Stimulated activated memory B cell treated with anti-CD40 and anti-IgM and Interleukin-4, amounts not matched to agents 10 μg/mL and 1 μg/mL and 100 μg/mL, for 72 hours (primary cell): ENCODE data around the gene EYA2.
"Not testable (repeated sequence)": the region's sequence is repeated elsewhere in the genome, so short reads cannot be mapped to it uniquely, and the experiment has no call there.

ENCODE experiments used
- ATAC-seq: fragments of 150-1000 bp; cut with Tn5 transposase; 2 replicates; pipeline ENCODE4 v1.10.0; 2021
- H3K27ac Mint-ChIP-seq: one replicate; pipeline ENCODE4 v1.8.0; 2022; ENCODE audit warnings: mild to moderate bottlenecking, mixed read lengths
- H3K27me3 Mint-ChIP-seq: one replicate; pipeline ENCODE4 v1.8.0; 2022; ENCODE audit warnings: mixed read lengths
- H3K36me3 Mint-ChIP-seq: one replicate; pipeline ENCODE4 v1.8.0; 2022; ENCODE audit warnings: mixed read lengths
- H3K4me1 Mint-ChIP-seq: one replicate; pipeline ENCODE4 v1.8.0; 2022; ENCODE audit warnings: mixed read lengths
- H3K4me3 Mint-ChIP-seq: one replicate; pipeline ENCODE4 v1.8.0; 2022; ENCODE audit warnings: mild to moderate bottlenecking, moderate library complexity, mixed read lengths
- H3K9me3 Mint-ChIP-seq: one replicate; pipeline ENCODE4 v1.8.0; 2022; ENCODE audit warnings: mixed read lengths

Gene EYA2

GRCh38 chr20:47198996-47199552, 304.4 kb downstream of the EYA2 start:
- peaks cover 8% of the 10 kb centered on the region for H3K27me3 Mint-ChIP-seq
- H3K9me3 Mint-ChIP-seq: no peaks in the 10 kb centered on the region
- ATAC-seq: no peak
- no peaks in the 10 kb centered on the region for H3K36me3 Mint-ChIP-seq
- H3K4me1 Mint-ChIP-seq: peaks cover 9% of the 10 kb centered on the region
- H3K4me3 Mint-ChIP-seq: no peak overlapping the region
- no peak overlapping the region for H3K27ac Mint-ChIP-seq

GRCh38 chr20:47201074-47201730, 306.6 kb downstream of the EYA2 start:
- Mint-ChIP-seq H3K4me3 (no peak overlapping the region), H3K9me3 (no peaks in the 10 kb centered on the region), H3K4me1 (peaks cover 16% of the 10 kb centered on the region), H3K27ac (no peak overlapping the region), H3K36me3 (no peaks in the 10 kb centered on the region), H3K27me3 (no peaks in the 10 kb centered on the region)
- ATAC-seq: no peak

DNA sequence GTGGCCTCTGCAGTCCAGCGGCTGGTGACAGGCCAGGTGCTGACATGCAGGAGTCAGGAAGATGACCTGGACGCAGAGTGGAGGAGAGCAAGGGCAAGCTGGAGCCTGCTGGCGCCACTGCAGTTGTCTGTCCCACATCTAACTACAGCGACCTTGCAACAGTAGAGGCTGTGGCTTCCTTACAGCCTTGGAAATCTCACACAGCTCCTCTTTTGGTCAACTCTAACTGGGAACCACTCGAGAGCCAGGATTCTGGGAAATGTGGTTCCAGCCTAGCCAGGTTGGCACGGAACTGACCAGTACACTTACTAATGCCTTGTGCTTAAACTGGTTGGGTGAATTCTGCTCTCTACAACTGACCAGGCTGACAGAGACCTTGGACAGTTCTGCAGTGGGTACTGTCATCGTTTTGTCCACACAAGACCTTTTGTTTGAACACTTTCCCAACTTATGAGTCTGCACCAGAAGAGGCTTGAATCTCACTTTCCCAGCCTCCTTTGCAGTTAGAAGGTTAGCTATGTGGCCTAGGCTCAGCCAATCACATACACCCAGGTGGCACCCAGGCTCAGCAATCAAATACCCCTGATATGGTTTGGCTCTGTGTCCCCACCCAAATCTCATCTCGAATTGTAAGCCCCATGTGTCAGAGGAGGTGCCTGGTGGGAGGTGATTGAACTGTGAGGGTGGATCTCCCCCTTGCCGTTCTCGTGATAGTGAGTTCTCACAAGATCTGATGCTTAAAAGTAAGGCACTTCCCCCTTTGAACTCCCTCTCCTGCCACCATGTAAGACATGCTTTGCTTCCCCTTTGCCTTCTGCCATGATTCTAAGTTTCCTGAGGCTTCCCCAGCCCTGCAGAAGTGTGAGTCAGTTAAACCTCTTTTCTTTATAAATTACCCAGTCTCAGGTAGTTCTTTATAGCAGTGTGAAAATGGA, 308.4 kb downstream of the EYA2 start:
- Mint-ChIP-seq H3K9me3 (no peaks in the 10 kb centered on the region), H3K36me3 (no peaks in the 10 kb centered on the region), H3K4me3 (no peak overlapping the region)

GRCh38 chr20:47204008-47204849, 309.6 kb downstream of the EYA2 start:
- H3K9me3 Mint-ChIP-seq: no peaks in the 10 kb centered on the region
- ATAC-seq: no peak
- no peak overlapping the region for H3K4me3 Mint-ChIP-seq
- H3K4me1 Mint-ChIP-seq: peaks cover 22% of the 10 kb centered on the region
- H3K36me3 Mint-ChIP-seq: peaks cover 10% of the 10 kb centered on the region
- no peaks in the 10 kb centered on the region for H3K27me3 Mint-ChIP-seq
- no peak overlapping the region for H3K27ac Mint-ChIP-seq

More for the DNA sequence above, 308.4 kb downstream of the EYA2 start:
- H3K27me3 Mint-ChIP-seq: no peaks in the 10 kb centered on the region
- no peak overlapping the region for H3K27ac Mint-ChIP-seq
- no peak for ATAC-seq
- peaks cover 22% of the 10 kb centered on the region for H3K4me1 Mint-ChIP-seq

- not testable (repeated sequence) for H3K27ac Mint-ChIP-seq
- H3K4me1 Mint-ChIP-seq: peaks cover 22% of the 10 kb centered on the region
Observed at GRCh38 chr20:47204850-47205122, 310.1 kb downstream of the EYA2 start.

GRCh38 chr20:47205577-47206123, 311.0 kb downstream of the EYA2 start:
- H3K27me3 Mint-ChIP-seq: no peaks in the 10 kb centered on the region
- H3K27ac Mint-ChIP-seq: peak overlapping the region; percentile 17
- ATAC-seq: peak; percentile 87
- H3K9me3 Mint-ChIP-seq: no peaks in the 10 kb centered on the region
- no peak overlapping the region for H3K4me3 Mint-ChIP-seq
- H3K36me3 Mint-ChIP-seq: peaks cover 19% of the 10 kb centered on the region
- H3K4me1 Mint-ChIP-seq: peaks cover 22% of the 10 kb centered on the region

More at GRCh38 chr20:47204850-47205122, 310.1 kb downstream of the EYA2 start:
- ATAC-seq, H3K4me3 Mint-ChIP-seq, H3K27me3 Mint-ChIP-seq, H3K9me3 Mint-ChIP-seq: not testable (repeated sequence)
- H3K36me3 Mint-ChIP-seq: peaks cover 16% of the 10 kb centered on the region

GRCh38 chr20:47206552-47206951, 311.9 kb downstream of the EYA2 start:
- H3K4me3 Mint-ChIP-seq, H3K27me3 Mint-ChIP-seq, H3K9me3 Mint-ChIP-seq, ATAC-seq: not testable (repeated sequence)
- Mint-ChIP-seq H3K4me1 (peaks cover 22% of the 10 kb centered on the region), H3K27ac (peak overlapping the region; percentile 17), H3K36me3 (peaks cover 19% of the 10 kb centered on the region)

- H3K4me3 Mint-ChIP-seq: no peak overlapping the region
- H3K27me3 Mint-ChIP-seq: no peaks in the 10 kb centered on the region
- peaks cover 22% of the 10 kb centered on the region for H3K4me1 Mint-ChIP-seq
- ATAC-seq: no peak
- peaks cover 19% of the 10 kb centered on the region for H3K36me3 Mint-ChIP-seq
- peak overlapping the region; percentile 17 for H3K27ac Mint-ChIP-seq
- no peaks in the 10 kb centered on the region for H3K9me3 Mint-ChIP-seq
Observed at GRCh38 chr20:47206962-47207641, 312.5 kb downstream of the EYA2 start.

- peaks cover 19% of the 10 kb centered on the region for H3K36me3 Mint-ChIP-seq
- no peak for ATAC-seq
- H3K27ac Mint-ChIP-seq: no peak overlapping the region
- H3K9me3 Mint-ChIP-seq: no peaks in the 10 kb centered on the region
- H3K4me1 Mint-ChIP-seq: peaks cover 22% of the 10 kb centered on the region
- no peaks in the 10 kb centered on the region for H3K27me3 Mint-ChIP-seq
- no peak overlapping the region for H3K4me3 Mint-ChIP-seq
Observed at GRCh38 chr20:47208534-47209174, 314.0 kb downstream of the EYA2 start.

- H3K4me1 Mint-ChIP-seq: peaks cover 22% of the 10 kb centered on the region
- peaks cover 19% of the 10 kb centered on the region for H3K36me3 Mint-ChIP-seq
- no peaks in the 10 kb centered on the region for H3K27me3 Mint-ChIP-seq
- no peak overlapping the region for H3K27ac Mint-ChIP-seq
- ATAC-seq: no peak
- no peak overlapping the region for H3K4me3 Mint-ChIP-seq
- no peaks in the 10 kb centered on the region for H3K9me3 Mint-ChIP-seq
Observed at GRCh38 chr20:47209982-47210381, 315.3 kb downstream of the EYA2 start.

GRCh38 chr20:47210470-47210869, 315.8 kb downstream of the EYA2 start:
- H3K4me1 Mint-ChIP-seq: peaks cover 20% of the 10 kb centered on the region
- no peak overlapping the region for H3K4me3 Mint-ChIP-seq
- H3K36me3 Mint-ChIP-seq: peaks cover 20% of the 10 kb centered on the region
- no peak overlapping the region for H3K27ac Mint-ChIP-seq
- no peak for ATAC-seq
- no peaks in the 10 kb centered on the region for H3K9me3 Mint-ChIP-seq
- H3K27me3 Mint-ChIP-seq: no peaks in the 10 kb centered on the region

- Mint-ChIP-seq H3K4me3 (no peak overlapping the region), H3K36me3 (peaks cover 25% of the 10 kb centered on the region), H3K27ac (no peak overlapping the region), H3K4me1 (peaks cover 15% of the 10 kb centered on the region), H3K27me3 (no peaks in the 10 kb centered on the region), H3K9me3 (no peaks in the 10 kb centered on the region)
- ATAC-seq: no peak
Observed at GRCh38 chr20:47211036-47211435, 316.4 kb downstream of the EYA2 start.

GRCh38 chr20:47212606-47213207, 318.1 kb downstream of the EYA2 start:
- H3K27me3 Mint-ChIP-seq: no peaks in the 10 kb centered on the region
- H3K27ac Mint-ChIP-seq: no peak overlapping the region
- no peak overlapping the region for H3K4me3 Mint-ChIP-seq
- no peak for ATAC-seq
- H3K4me1 Mint-ChIP-seq: peaks cover under 1% of the 10 kb centered on the region
- peaks cover 40% of the 10 kb centered on the region for H3K36me3 Mint-ChIP-seq
- no peaks in the 10 kb centered on the region for H3K9me3 Mint-ChIP-seq

GRCh38 chr20:47213966-47214365, 319.3 kb downstream of the EYA2 start:
- peaks cover 43% of the 10 kb centered on the region for H3K36me3 Mint-ChIP-seq
- no peak overlapping the region for H3K4me3 Mint-ChIP-seq

More at GRCh38 chr20:47213966-47214365, 319.3 kb downstream of the EYA2 start:
- ATAC-seq: no peak
- H3K9me3 Mint-ChIP-seq: no peaks in the 10 kb centered on the region
- peaks cover 7% of the 10 kb centered on the region for H3K4me1 Mint-ChIP-seq
- H3K27ac Mint-ChIP-seq: no peak overlapping the region
- no peaks in the 10 kb centered on the region for H3K27me3 Mint-ChIP-seq
